Stimulated activated CD4-positive, alpha-beta T cell treated with anti-CD3 and anti-CD28 coated beads, Interleukin-1b, Interleukin-23, amount 100 ng/mL, for 1 hour (primary cell): ENCODE results near the gene GYG1.
"Not testable (repeated sequence)": the region's sequence is repeated elsewhere in the genome, so short reads cannot be mapped to it uniquely, and the experiment has no call there.

Source experiments
- DNase-seq, 2 donors: peaks; one replicate each; pipeline ENCODE4 v3.0.0-alpha.2; 2020; ENCODE audit warnings: low read depth in 2 of 2

The GYG1 gene

DNA sequence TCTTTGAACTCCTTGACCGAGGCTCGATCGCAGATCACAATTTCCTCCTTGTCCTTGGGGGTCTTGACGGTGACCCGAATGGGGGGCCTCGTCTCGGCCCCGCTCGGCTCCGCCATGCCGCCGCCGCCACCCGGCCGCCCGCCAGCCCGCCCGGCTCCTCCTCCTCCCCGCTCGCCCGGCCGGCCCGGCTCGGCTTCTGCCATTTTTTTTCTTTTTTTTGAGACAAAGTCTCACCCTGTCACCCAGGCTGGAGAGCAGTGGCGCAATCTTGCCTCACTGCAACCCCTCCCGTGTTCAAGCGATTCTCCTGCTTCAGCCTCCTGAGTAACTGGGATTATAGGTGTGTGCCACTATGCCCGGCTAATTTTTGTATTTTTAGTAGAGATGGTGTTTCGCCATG lies 3.8 kb upstream of the GYG1 start:
- DNase-seq = not testable (repeated sequence)

DNA sequence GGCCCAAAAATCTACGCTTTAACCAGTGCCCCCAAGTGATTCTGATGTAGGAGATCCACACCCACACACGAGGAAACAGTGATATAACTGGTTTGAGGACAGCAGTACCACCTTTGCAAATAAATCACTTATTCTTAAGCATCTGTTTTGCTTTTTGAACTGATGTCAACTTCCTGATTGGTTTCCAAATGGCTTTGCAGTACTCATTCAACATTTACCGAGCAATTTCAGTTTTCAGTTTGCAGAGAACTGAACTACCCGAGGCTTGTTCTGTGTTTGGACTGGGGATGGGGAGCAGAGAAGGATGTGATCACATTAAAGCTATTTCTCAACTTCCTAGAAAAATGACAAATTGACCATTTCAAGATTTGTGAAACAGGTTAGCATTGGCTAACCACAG lies 1.1 kb upstream of the GYG1 start:
- DNase-seq = no peak

DNA sequence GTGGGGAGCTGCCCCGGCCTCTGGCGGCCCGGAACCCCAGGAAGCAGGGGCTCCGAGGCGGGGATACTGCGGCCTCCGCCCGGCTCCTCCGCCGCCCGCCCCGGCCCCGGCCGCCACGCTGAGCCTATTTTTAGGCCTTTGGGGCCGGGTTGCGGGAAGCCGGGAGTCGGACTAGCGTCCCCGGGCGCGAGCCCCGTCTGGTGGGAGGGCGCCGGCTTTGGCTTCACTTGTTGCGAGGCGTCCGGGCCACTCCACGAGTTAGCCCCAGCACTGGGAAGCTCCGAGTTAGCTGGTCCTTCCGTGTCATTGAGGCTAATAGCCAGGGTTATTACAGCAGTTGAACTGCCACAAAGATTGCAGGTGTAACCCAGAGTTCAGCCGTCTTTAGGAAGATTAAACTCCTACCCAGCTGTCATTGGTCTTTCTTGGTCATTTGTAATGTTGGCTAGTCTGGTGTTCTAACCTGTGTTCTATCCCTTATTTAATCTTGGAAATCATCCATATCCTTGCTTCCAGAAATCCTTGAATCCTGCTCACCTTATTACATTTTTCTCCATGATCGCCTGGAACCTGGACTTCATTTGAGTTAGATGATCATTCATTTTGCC lies 791 bp downstream of the GYG1 start:
- DNase-seq = peak in 1 of 2 donors; percentile 21

DNA sequence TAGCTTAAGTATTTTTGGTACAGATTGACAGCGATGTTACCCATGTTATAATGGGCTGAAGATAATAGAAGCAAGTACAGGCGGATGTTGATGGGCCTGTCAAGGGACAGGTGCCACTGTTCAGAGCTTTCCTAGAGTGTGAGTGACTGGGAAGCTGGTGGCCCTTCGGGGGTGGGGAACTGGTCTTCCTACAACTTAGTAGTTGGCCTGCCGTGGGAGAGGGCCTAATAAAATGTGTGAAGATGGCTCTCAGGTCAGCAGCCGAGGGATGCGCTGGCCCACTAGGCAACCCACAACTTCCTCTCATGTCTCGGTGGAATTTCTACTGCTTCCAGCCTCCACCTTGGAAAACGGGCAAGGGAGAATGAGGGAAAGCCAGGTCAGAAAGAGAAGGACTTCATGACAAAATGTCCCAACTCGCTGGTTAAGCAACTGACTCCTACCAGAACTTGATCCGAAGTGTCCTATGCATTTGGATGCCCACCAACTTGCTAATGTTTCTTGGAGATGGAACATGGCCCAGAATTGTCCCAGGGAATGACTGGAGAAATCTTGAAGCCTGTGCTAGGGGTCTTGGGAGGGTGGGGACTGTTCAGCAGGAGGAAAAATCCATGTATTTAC lies 1.4 kb downstream of the GYG1 start:
- DNase-seq = no peak

DNA sequence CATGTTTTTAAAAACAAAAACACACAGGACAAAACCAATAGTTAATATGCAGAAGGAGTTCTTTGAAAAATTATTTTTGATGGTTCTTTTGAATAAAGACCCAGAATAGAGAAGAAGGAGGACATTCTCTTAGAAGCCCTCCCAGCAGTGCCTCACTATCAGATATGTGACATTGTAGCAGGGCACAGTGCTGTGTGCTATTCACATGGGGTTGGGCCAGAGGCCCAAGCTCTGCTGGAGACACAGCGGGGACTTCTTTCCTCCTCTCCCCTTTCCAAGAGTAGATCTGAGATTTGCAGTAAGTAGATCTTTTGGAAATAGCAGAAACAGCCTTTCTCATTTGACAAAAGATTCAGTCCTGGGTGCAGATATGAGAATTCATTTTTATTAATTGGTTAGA lies 6.3 kb downstream of the GYG1 start:
- DNase-seq = no peak

DNA sequence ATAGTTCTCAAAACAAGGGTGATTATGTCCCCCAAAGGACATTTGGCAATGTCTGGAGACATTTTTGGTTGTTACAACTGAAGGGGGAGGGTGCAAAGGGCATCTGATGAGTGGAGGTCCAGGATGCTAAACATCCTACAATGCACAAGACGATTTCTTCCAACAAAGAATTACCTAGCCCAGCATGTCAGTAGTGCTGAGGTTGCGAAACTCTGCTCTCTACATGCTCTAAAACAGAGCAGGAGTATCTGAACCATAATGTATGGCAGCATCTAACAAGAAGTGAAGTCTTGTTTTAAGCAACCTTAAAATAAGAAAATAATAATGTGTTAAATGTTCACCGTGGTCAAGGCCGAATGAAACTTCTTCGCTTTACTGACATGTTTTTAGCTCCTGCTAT lies 7.0 kb downstream of the GYG1 start:
- DNase-seq = no peak

DNA sequence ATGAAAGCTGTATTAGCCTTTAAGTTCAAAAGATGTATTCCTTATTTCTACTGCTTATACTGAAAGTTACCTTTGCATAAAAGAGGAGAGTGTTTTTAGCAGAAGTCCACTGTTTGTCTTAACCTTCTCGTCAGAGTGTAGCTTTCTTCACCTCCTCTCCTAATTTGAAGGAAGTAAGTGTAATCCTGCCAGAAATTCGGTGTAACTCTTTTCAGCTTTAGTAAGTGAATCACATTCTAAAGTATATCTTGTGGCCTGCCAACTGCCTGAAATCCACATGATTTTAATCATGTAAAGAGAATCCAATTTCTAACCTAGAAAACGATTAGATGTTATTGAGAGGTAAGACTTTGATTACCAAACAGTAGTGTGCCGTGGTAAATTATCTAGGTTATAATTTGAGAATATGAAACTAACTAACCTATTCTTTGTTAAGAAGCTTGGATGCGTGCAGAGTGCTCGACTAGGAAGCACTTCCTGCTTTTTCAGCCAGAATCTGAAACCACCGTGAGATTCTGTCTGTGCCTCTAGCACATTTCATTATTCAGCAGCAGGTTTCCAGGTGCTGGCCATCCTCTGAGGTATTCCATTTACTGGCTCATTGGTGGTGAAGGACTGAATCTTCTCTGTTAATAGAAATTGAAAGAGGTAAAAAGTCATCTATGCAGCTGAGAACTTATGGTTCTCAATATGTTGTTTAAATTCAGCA lies 7.5 kb downstream of the GYG1 start:
- DNase-seq = no peak

DNA sequence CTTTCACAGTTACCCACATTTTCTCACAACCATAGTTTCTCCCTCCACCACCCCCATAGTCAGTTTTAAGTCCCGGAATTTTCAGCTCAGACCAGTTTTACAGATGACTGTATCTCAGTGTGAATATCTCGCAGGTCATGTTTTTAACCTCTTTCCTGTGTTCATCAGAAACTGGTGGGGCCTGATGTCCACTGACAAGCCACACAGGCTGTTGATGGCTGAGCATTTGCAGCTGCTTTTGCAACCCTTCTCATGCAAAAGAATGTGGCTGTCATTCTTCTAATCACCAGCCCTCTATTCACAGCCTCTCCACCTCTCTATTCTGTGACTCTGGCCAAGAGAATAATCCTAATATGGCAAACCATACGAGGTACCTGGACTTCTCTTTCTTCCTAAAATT lies 8.5 kb downstream of the GYG1 start:
- DNase-seq = no peak

DNA sequence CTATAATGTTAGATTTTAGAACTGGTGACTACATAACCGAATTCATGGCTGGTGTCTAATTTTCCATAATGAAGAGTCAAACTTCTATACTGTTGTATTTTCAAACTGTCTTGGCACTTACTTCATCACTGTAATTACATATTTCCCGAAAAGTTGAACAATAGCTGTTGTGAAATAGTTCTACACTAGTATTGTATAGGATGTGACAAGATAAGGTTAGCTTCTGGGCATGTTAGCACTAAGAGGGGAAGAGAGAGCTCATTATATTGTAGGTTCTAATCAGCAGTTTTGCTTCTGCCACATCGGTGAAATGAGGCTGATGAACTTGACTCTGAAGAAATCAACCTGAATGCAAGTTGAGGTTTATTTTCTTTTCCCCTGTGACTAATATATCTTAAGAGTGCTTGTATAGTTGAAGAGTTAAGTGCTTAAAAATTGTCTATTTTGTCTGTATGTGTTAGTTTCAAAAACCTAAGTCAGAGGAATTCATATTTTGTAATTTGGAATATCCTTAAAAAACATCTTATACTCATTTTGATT lies 8.9 kb downstream of the GYG1 start:
- no peak for DNase-seq

DNA sequence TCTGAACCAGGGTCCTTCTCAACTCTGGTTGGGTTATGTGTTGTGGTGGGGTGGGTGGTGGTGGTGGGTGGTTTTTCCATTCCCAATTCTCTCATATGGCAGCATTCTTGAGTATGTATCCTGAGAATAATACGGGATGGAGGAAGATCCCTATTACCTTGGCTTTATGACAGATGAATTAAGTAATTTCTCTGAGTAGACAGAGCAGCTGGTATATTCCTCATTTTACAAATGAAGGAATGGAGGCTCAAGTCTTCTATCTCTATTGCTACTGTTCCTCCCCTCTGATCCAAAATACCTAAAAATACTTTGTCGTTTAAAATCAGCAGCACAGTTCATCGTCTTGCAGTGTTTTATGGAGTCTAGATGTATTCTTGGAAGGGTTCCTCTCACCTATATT lies 10.4 kb downstream of the GYG1 start:
- DNase-seq = no peak

DNA sequence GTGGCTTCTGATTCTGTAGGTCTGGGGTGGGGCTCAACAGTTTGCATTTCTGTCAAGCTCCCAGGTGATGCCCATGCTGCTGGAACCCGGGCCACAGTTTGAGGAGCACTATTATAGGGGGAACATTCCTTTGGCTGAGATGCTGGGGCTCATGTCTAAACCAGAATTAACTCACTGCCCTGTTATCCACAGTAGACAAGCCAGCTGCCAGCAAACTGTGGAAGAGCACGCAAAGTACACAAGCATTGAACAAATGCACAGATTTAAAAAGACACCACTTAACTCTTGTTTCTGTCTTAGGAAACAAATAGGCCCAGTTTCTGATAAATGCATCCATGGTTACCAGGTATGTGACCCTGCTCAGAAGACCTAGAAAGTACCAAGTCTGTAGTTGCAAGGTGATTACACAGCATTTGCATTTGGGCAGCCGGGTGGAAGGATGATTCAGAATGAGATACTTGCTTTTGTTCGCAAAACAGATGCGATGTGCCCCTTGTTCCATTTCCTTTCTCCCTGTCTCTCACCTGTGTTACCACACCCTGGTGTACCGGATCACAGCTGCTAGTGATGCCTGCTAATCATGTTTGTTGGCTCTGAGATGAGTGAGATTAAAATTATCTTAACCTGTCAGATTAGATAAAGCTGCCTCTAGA lies 12.4 kb downstream of the GYG1 start:
- DNase-seq = no peak

DNA sequence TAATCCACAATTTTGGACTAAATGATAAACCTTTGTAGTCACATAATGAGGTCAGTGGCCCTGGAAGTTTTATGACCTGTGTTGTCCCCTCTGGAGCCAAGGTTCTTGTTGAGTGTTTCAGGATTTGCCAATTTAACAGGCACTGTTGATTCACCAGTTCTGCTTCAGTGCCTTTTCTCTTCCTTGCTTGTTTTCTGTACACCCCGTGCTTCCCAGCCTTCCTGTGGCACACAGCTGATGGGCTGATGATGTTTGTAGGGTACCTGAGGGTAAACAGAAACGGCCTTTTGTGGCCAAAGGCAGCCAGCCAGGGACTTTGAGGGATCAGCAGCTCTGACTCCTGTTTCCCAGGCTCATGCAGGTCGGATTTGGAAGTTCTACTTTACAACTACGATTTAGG lies 13.3 kb downstream of the GYG1 start:
- no peak for DNase-seq

DNA sequence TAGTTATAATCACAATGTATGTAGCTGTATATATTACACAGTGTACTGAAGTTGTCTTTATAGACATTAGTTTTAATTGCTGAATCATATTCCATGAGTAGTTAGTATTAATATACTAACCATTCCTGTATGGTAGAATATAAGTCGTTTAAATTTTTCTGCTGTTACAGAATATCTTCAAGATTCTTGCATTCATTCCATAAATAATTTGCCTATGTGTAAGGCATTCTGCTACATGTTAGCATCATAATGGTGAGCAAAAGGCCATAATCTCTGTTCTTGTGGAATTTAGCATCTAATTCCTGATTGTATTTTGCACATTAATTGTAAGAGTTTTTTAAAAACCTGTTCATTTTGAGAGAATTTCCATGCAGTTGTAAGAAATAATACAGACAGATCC lies 14.1 kb downstream of the GYG1 start:
- DNase-seq = no peak

DNA sequence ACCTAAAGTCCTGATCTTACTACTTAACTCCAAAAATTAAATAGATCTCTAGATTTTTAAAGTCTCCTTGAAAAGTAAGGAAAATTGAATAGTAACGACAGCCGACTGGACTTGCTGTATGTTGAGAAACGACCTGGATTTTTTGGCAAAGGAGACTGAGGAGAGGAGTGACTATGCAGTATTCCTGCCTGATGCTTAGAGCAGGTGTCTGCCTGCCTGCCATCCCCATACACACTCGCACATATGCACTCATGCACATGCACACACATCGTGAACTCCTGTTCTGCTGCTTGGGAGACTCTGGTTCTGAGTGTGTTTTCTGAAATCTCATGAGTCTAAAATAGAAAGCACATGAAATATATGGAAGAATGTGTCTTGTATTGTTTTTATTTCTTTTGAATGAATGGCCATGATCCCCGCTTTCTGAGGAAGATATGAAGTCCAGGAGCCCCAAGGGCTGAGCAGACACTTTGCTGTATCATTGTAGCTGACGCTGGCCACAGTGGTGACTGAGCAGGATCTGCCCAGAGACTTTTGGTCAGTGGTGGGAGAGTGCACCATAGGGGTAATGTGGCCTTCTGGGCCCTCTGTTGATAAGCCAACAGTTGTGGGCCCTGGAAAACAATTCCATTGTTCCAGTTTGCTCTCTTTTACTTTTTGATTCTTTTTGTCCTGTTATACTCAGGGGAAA lies 16.4 kb downstream of the GYG1 start:
- no peak for DNase-seq

DNA sequence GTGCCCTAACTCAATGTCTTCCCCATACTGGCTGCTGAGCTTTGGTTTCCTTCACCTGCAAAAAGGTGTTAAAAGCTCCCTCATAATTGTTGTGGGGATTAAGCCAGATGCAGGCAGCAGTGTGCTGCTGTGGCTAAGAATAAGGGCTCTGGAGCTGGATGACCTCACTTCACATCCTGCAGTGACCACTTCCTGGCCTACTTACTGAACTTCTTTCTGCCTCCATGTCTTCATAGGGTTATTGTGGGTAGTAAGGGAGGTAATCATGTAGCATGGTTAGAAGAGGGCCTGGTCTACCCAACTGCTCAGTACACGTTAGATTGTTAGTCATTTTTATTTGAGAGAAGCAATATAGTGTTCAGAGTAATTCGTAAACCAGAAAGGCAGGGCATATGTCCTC lies 18.4 kb downstream of the GYG1 start:
- DNase-seq = no peak

DNA sequence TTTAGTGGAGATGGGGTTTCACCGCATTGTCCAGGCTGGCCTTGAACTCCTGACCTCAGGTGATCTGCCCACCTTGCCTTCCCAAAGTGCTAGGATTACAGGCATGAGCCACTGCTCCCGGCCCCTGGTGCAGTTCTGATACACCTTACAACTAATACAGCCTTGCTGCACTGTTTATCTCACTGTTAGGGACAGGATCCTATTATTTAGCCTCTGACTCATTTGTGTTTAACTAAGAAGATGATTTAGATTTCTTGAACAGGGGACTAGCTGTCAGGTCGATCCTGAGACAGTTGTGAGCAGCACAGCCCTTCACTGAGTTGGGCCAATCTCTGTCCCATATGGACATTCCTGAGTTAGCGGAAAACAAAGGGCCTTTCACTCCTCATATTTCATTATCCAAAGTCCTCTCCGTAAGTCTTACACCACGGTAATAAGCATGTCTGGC lies 19.2 kb downstream of the GYG1 start:
- DNase-seq = no peak

DNA sequence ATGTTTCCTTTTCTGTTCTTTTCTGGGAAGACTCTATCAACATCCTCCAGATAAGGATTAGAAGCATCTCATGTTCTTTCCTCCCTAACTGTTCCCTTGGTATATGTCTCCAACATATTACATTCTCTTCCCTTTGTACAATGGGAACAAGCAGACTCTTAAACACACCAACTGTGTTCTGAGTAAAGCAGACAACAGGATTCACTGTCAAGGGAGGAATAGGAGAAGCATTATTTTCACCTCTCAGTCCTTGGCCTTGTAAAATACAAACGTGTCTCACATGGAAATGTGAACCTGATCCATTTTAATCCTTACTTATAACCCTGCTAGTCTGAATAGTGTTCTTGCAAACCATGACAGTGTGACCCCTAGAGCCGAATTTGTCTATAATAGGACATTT lies 19.6 kb downstream of the GYG1 start:
- DNase-seq = no peak

DNA sequence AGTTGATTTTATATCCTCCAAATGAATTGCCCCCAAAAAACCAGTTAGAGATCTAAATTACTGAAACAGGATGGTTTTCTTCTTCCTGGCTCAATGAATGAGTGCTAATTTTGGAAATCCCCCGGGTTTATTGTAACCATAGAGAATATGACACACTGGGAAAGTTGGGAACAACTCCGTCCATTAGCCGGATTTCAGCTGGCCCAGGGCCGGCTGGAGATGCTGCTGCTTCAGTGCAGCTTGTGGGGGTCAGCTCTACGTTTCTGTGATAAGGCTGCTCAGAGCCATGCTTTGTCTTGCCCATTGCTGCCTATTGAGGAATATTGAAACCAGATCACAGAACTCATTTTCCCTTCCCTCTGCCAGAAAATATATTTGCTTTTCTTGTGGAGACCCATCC lies 20.3 kb downstream of the GYG1 start:
- no peak for DNase-seq

DNA sequence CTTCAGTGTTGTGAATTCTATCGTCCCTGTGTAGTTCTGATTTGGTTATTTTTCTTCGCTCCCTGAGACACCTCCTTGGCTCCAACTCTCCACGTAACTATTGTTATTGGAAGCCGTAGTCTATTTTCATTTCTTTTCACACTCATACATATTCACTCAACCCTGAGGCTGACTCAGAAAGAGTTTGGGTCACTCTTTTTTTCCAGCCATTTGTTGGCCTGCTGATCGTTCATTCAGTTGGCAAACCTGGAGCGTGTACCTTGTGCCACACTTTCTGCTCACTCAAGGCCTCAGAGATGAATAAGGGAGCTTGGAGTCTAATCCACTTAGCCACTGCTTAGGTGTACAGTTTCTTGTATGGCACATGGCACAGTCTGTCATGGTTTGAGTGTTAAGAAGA lies 22.4 kb downstream of the GYG1 start:
- no peak for DNase-seq

DNA sequence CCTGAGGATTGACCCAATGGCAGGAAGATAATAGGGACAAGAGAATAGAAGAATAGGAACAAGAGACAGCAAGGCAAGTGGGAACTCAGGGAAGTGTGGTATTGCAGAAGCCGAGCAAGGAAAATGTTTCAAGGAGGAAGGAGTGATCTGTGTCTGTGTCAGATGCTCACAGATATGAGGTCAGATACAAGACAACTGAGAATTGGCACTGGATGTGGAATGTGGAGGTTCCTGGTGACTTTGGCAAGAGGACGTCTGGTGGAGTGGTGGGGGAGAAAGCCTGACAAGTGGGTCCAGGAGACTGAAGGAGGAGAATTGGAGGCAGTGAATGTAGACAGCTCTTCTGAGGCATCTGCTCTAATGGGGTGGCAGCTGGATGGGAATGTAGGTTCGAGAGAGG lies 24.1 kb downstream of the GYG1 start:
- no peak for DNase-seq

DNA sequence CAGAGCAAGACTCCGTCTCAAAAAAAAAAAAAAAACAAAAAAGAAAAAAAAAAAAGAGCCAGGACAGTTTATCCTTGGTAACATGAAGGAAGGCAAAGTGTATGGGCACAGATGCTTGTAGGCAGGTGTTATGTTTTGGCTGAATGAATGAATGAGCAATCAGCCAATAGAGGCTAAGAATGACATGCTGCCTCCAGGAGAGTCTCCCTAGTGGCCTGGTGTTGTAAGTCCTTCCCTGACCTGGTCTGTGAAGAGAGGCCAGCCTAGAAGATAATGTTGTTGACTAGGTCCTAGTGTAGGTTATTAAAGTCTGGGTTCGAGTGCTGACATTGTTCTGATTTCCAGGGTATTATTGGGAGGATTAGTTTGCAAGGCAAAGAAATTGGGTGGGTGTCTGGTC lies 24.9 kb downstream of the GYG1 start:
- no peak for DNase-seq
